HEK293 (cell line): ENCODE data around the gene ING4.

Source experiments
- CTCF ChIA-PET: fragments of 350-600 bp; formaldehyde crosslinking; extraction: SDS; loops from one replicate; lab custom pipeline; 2021; ENCODE audit warnings: antibody characterized with exemption; lab: Yijun Ruan, JAX
- POLR2A ChIA-PET: fragments of 300-600 bp; formaldehyde crosslinking; extraction: SDS; loops from one replicate; lab custom pipeline; 2020; ENCODE audit warnings: antibody characterized with exemption, inconsistent platforms; lab: Yijun Ruan, JAX
- H3K27ac ChIP-seq: fragments of 200-500 bp; sonication (Bioruptor generic); 2 replicates; pipeline ENCODE4 v1.5.1; 2014; ENCODE audit warnings: low read depth, low read length, control low read depth, inconsistent platforms; ENCODE audit errors: extremely low read depth
- H3K36me3 ChIP-seq, 2 experiments: fragments of 200-500 bp in 1 of 2; sonication (Bioruptor generic) in 1 of 2; 1 replicate in 1 of 2; 2 replicates in 1 of 2; pipeline ENCODE4 v1.5.1; 2014 to 2017; ENCODE audit warnings: inconsistent platforms in 2 of 2, low read length in 2 of 2; ENCODE audit not compliant: control insufficient read depth in 2 of 2, insufficient read depth in 1 of 2
- H3K4me1 ChIP-seq: fragments of 200-500 bp; sonication (Bioruptor generic); 2 replicates; pipeline ENCODE4 v1.5.1; 2014; ENCODE audit warnings: mild to moderate bottlenecking, low read length, inconsistent platforms; ENCODE audit not compliant: control insufficient read depth, insufficient read depth
- H3K4me3 ChIP-seq: 2 replicates; pipeline ENCODE4 v1.5.1; 2011; ENCODE audit warnings: low read depth, mild to moderate bottlenecking, control low read depth, low read length, moderate library complexity
- H3K9me3 ChIP-seq: fragments of 200-500 bp; sonication (Bioruptor generic); 2 replicates; pipeline ENCODE4 v1.5.1; 2014; ENCODE audit warnings: low read depth, low read length, inconsistent platforms; ENCODE audit not compliant: control insufficient read depth, insufficient read depth
- EGR2 ChIP-seq: fragments of 450-650 bp; formaldehyde crosslinking; IDR thresholded peaks from 2 replicates; pipeline ENCODE4 v1.5.1; 2016; ENCODE audit warnings: low read depth, missing biosample characterization, missing genetic modification characterization
- GLIS1 ChIP-seq: fragments of 450-650 bp; formaldehyde crosslinking; IDR thresholded peaks from 2 replicates; pipeline ENCODE4 v1.5.1; 2016; ENCODE audit warnings: missing biosample characterization, missing genetic modification characterization
- KLF1 ChIP-seq: fragments of 450-650 bp; formaldehyde crosslinking; IDR thresholded peaks from 2 replicates; pipeline ENCODE4 v1.5.1; 2016; ENCODE audit warnings: missing biosample characterization, missing genetic modification characterization
- MZF1 ChIP-seq: fragments of 450-650 bp; formaldehyde crosslinking; IDR thresholded peaks from 2 replicates; pipeline ENCODE4 v1.5.1; 2017; ENCODE audit warnings: missing biosample characterization, missing genetic modification characterization, borderline replicate concordance
- PRDM1 ChIP-seq: fragments of 450-650 bp; formaldehyde crosslinking; IDR thresholded peaks from 2 replicates; pipeline ENCODE4; 2016; ENCODE audit warnings: missing biosample characterization, missing genetic modification characterization
- ZBTB20 ChIP-seq: fragments of 450-650 bp; formaldehyde crosslinking; IDR thresholded peaks from 2 replicates; pipeline ENCODE4 v1.5.1; 2016; ENCODE audit warnings: missing biosample characterization, missing genetic modification characterization
- ZBTB26 ChIP-seq: fragments of 450-650 bp; formaldehyde crosslinking; optimal IDR thresholded peaks from 2 replicates; pipeline ENCODE3; 2016; ENCODE audit warnings: missing biosample characterization, mild to moderate bottlenecking, missing genetic modification characterization
- ZBTB48 ChIP-seq: fragments of 450-650 bp; formaldehyde crosslinking; IDR thresholded peaks from 2 replicates; pipeline ENCODE4 v1.5.1; 2016; ENCODE audit warnings: missing biosample characterization, missing genetic modification characterization
- ZBTB7A ChIP-seq: fragments of 450-650 bp; formaldehyde crosslinking; IDR thresholded peaks from 2 replicates; pipeline ENCODE4 v1.5.1; 2016; ENCODE audit warnings: low read depth, missing biosample characterization, missing genetic modification characterization
- ZIC2 ChIP-seq: fragments of 450-650 bp; formaldehyde crosslinking; IDR thresholded peaks from 2 replicates; pipeline ENCODE4 v1.5.1; 2016; ENCODE audit warnings: missing biosample characterization, missing genetic modification characterization
- ZNF221 ChIP-seq: fragments of 450-650 bp; formaldehyde crosslinking; IDR thresholded peaks from 2 replicates; pipeline ENCODE4 v1.5.1; 2017; ENCODE audit warnings: missing biosample characterization, missing genetic modification characterization, borderline replicate concordance
- ZNF398 ChIP-seq: fragments of 450-650 bp; formaldehyde crosslinking; IDR thresholded peaks from 2 replicates; pipeline ENCODE4 v1.5.1; 2017; ENCODE audit warnings: missing biosample characterization, missing genetic modification characterization
- ZNF423 ChIP-seq: fragments of 450-650 bp; formaldehyde crosslinking; IDR thresholded peaks from 2 replicates; pipeline ENCODE4 v1.5.1; 2016; ENCODE audit warnings: missing biosample characterization, missing genetic modification characterization
- ZNF433 ChIP-seq: fragments of 450-650 bp; formaldehyde crosslinking; IDR thresholded peaks from 2 replicates; pipeline ENCODE4 v1.5.1; 2016; ENCODE audit warnings: missing biosample characterization, missing genetic modification characterization, low read depth
- ZNF560 ChIP-seq: fragments of 450-650 bp; formaldehyde crosslinking; IDR thresholded peaks from 2 replicates; pipeline ENCODE4 v1.5.1; 2017; ENCODE audit warnings: missing biosample characterization, missing genetic modification characterization, borderline replicate concordance
- ZNF596 ChIP-seq: fragments of 450-650 bp; IDR thresholded peaks from 2 replicates; pipeline ENCODE4 v1.5.0; 2018; ENCODE audit warnings: missing biosample characterization, mild to moderate bottlenecking, missing genetic modification characterization, moderate library complexity
- ZNF692 ChIP-seq: fragments of 450-650 bp; formaldehyde crosslinking; IDR thresholded peaks from 2 replicates; pipeline ENCODE4 v1.5.1; 2016; ENCODE audit warnings: missing biosample characterization, missing genetic modification characterization
- ZNF747 ChIP-seq: fragments of 450-650 bp; formaldehyde crosslinking; IDR thresholded peaks from 2 replicates; pipeline ENCODE4 v1.5.1; 2016; ENCODE audit warnings: missing biosample characterization, missing genetic modification characterization
- ZXDB ChIP-seq: fragments of 450-650 bp; formaldehyde crosslinking; IDR thresholded peaks from 2 replicates; pipeline ENCODE4 v1.5.1; 2016; ENCODE audit warnings: missing biosample characterization, missing genetic modification characterization
- TF ChIP-seq, protein P1 (sequence below): fragments of 450-650 bp; formaldehyde crosslinking; IDR thresholded peaks from 2 replicates; pipeline ENCODE4 v1.5.1; 2016; ENCODE audit warnings: missing biosample characterization, missing genetic modification characterization
- TF ChIP-seq, protein P2 (sequence below): fragments of 450-650 bp; formaldehyde crosslinking; IDR thresholded peaks from 2 replicates; pipeline ENCODE4 v1.5.0; 2017; ENCODE audit warnings: missing biosample characterization, missing genetic modification characterization, borderline replicate concordance

ING4 gene

GRCh38 chr12:6635375-6635855 lies 27.5 kb downstream of the ING4 start:
- Histone ChIP-seq H3K4me1 (peaks cover 3% of the 10 kb centered on the region; the same call in 1 of the 2 replicates), H3K9me3 (no peaks in the 10 kb centered on the region), H3K4me3 (no peak overlapping the region), H3K36me3 (no peaks in the 10 kb centered on the region), H3K27ac (no peak overlapping the region)
- ChIA-PET CTCF (interaction anchor here (0.9 to 1.7 kb wide), 3 partner anchors 14 to 191 kb away, joined by 3 to 4 read pairs (median 3); no protein-coding TSS in a partner anchor), POLR2A (interaction anchor here (0.5 to 0.7 kb wide), 2 partner anchors 8 to 65 kb away, joined by 3 to 5 read pairs; no protein-coding TSS in a partner anchor)
- TF ChIP-seq ZNF221 (no peak), ZNF433 (tag by site-specific recombination) (no peak), PRDM1 (no peak), GLIS1 (peak; percentile 100), EGR2 (no peak), ZNF747 (no peak), ZNF560 (no peak), KLF1 (tag by site-specific recombination) (no peak), ZNF692 (no peak), ZBTB48 (tag by site-specific recombination) (peak; percentile 48; the same call in 1 of the 2 replicates), ZBTB7A (tag by site-specific recombination) (no peak), ZXDB (tag by site-specific recombination) (no peak), ZIC2 (tag by site-specific recombination) (peak; percentile 72), ZBTB26 (tag by site-specific recombination) (no peak), MZF1 (tag by site-specific recombination) (no peak), ZBTB20 (tag by site-specific recombination) (peak; percentile 39; the same call in 1 of the 2 replicates), ZNF398 (tag by site-specific recombination) (peak; percentile 81), ZNF596 (tag by site-specific recombination) (no peak), ZNF423 (peak; percentile 61; the same call in 1 of the 2 replicates)
- TF ChIP-seq, protein P1, sequence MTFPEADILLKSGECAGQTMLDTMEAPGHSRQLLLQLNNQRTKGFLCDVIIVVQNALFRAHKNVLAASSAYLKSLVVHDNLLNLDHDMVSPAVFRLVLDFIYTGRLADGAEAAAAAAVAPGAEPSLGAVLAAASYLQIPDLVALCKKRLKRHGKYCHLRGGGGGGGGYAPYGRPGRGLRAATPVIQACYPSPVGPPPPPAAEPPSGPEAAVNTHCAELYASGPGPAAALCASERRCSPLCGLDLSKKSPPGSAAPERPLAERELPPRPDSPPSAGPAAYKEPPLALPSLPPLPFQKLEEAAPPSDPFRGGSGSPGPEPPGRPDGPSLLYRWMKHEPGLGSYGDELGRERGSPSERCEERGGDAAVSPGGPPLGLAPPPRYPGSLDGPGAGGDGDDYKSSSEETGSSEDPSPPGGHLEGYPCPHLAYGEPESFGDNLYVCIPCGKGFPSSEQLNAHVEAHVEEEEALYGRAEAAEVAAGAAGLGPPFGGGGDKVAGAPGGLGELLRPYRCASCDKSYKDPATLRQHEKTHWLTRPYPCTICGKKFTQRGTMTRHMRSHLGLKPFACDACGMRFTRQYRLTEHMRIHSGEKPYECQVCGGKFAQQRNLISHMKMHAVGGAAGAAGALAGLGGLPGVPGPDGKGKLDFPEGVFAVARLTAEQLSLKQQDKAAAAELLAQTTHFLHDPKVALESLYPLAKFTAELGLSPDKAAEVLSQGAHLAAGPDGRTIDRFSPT: no peak
- TF ChIP-seq, protein P2, sequence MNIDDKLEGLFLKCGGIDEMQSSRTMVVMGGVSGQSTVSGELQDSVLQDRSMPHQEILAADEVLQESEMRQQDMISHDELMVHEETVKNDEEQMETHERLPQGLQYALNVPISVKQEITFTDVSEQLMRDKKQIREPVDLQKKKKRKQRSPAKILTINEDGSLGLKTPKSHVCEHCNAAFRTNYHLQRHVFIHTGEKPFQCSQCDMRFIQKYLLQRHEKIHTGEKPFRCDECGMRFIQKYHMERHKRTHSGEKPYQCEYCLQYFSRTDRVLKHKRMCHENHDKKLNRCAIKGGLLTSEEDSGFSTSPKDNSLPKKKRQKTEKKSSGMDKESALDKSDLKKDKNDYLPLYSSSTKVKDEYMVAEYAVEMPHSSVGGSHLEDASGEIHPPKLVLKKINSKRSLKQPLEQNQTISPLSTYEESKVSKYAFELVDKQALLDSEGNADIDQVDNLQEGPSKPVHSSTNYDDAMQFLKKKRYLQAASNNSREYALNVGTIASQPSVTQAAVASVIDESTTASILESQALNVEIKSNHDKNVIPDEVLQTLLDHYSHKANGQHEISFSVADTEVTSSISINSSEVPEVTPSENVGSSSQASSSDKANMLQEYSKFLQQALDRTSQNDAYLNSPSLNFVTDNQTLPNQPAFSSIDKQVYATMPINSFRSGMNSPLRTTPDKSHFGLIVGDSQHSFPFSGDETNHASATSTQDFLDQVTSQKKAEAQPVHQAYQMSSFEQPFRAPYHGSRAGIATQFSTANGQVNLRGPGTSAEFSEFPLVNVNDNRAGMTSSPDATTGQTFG (tag by site-specific recombination): no peak
